K562 (cell line): Measurements from ENCODE around the gene SLC13A4. TPM values are rescaled to one million over a fixed set of nuclear protein-coding genes. Genes with fewer than 3 reads are reported as not detected.
A peak's percentile ranks its signal among the peaks of the same experiment; 100 is the strongest.

ENCODE experiments used
- ATF4 ChIP-seq: fragments of 450-650 bp; formaldehyde crosslinking; IDR thresholded peaks from 2 replicates; pipeline ENCODE4 v1.4.0; 2022; ENCODE audit warnings: mild to moderate bottlenecking, moderate library complexity
- GMEB1 ChIP-seq: fragments of 250-450 bp; sonication (Bioruptor Pico); IDR thresholded peaks from 2 replicates; pipeline ENCODE4 v1.4.0; 2020; ENCODE audit warnings: mild to moderate bottlenecking
- HEY1 ChIP-seq: fragments of 250-450 bp; sonication (Bioruptor Pico); IDR thresholded peaks from 2 replicates; pipeline ENCODE4 v1.5.0; 2020; ENCODE audit warnings: mild to moderate bottlenecking, moderate library complexity, borderline replicate concordance
- MAZ ChIP-seq, 2 experiments: fragments of 450-650 bp in 1 of 2; sonication (generic) in 1 of 2; formaldehyde crosslinking; IDR thresholded peaks in 1 of 2; conservative IDR thresholded peaks in 1 of 2; 2 replicates each; pipeline versions ENCODE4 v1.4.0 to v1.5.0; 2020; ENCODE audit warnings: mild to moderate bottlenecking in 1 of 2, missing genetic modification reagents in 1 of 2
- NFIC ChIP-seq: fragments of 450-650 bp; IDR thresholded peaks from 2 replicates; pipeline ENCODE4 v1.6.1; 2017; ENCODE audit warnings: mild to moderate bottlenecking, inconsistent platforms
- PBX2 ChIP-seq, 2 experiments: IDR thresholded peaks in 1 of 2; conservative IDR thresholded peaks in 1 of 2; 2 replicates each; pipeline ENCODE4 v1.6.1; 2016; ENCODE audit warnings: low read depth in 2 of 2, mild to moderate bottlenecking in 1 of 2, missing compliant biosample characterization in 1 of 2, missing genetic modification characterization in 1 of 2, moderate library complexity in 1 of 2
- PHF8 ChIP-seq: fragments of 200-600 bp; sonication (generic); IDR thresholded peaks from 2 replicates; pipeline ENCODE4 v1.6.1; 2012; ENCODE audit warnings: mixed run types, mild to moderate bottlenecking, inconsistent platforms, low read length, moderate library complexity, borderline replicate concordance
- SMARCC2 ChIP-seq: fragments of 450-650 bp; IDR thresholded peaks from 2 replicates; pipeline ENCODE4 v1.6.1; 2017; ENCODE audit warnings: antibody characterized with exemption, moderate library complexity, mild to moderate bottlenecking, low read depth
- SRF ChIP-seq, 2 experiments: fragments of 250-450, 450-650 bp in 1 of 2; sonication (Bioruptor Pico) in 1 of 2; sonication (generic) in 1 of 2; formaldehyde crosslinking; IDR thresholded peaks; 2 replicates each; pipeline versions ENCODE4 v1.5.0 to v1.5.1; 2020 to 2022; ENCODE audit warnings: mild to moderate bottlenecking in 1 of 2, missing genetic modification reagents in 1 of 2
- ZBED1 ChIP-seq: IDR thresholded peaks from 2 replicates; pipeline ENCODE4 v1.6.1; 2014
- ZFPM2 ChIP-seq: fragments of 250-450 bp; sonication (Bioruptor Pico); IDR thresholded peaks from 2 replicates; pipeline ENCODE4 v1.5.1; 2022; ENCODE audit warnings: mild to moderate bottlenecking
- ZNF318 ChIP-seq, 2 experiments: fragments of 450-650 bp; IDR thresholded peaks; 2 replicates each; pipeline ENCODE4 v1.6.1; 2016; ENCODE audit warnings: mild to moderate bottlenecking in 2 of 2, borderline replicate concordance in 1 of 2, low read depth in 1 of 2, moderate library complexity in 1 of 2
- polyA plus RNA-seq, 8 experiments: library from polyadenylated mRNA; depleted of rRNA in 4 of 8; stranded (reverse) in 5 of 8; unstranded in 3 of 8; fragments of >200 nt; fragmentation: Nextera tagmentation in 2 of 8; fragmentation: Illumina TruSeq in 1 of 8; extraction: Ambion mirVana in 2 of 8; extraction: Trizol in 1 of 8; gene quantifications; 2 replicates each; pipeline versions ENCODE4 v1.2.1 to v1.2.3, GENCODE V29; 2011 to 2014; ENCODE audit warnings: inconsistent platforms in 1 of 8, missing spikeins in 1 of 8
- total RNA-seq, 7 experiments: library from RNA; depleted of rRNA in 6 of 7; stranded (reverse); fragments of >200 nt in 6 of 7; fragmentation: Illumina TruSeq in 2 of 7; extraction: Trizol in 2 of 7; gene quantifications; 2 replicates each; pipeline versions ENCODE4 v1.2.1 to v1.2.3, GENCODE V29; 2011 to 2021; ENCODE audit warnings: low replicate concordance in 1 of 7

SLC13A4 gene
- total and polyA plus RNA-seq, 9 of the 15 experiments (the other 6 are each of a cell fraction or from before 2014, with no cell fraction given) = 0.11 to 1.0 (median 0.36) TPM

- TF ChIP-seq GMEB1 (CRISPR knock-in tag) (no peak), MAZ (CRISPR knock-in tag; conservative IDR thresholded peaks at IDR 0.05 in 1 of 2, IDR thresholded peaks at IDR 0.05 in 1 of 2) (peak in 1 of 2 experiments; percentile 32; a peak in 1 of 4 replicates), SRF (CRISPR knock-in tag; IDR thresholded peaks at IDR 0.05) (0 out of 4 replicates have a peak, but pooled peaks of 1 of the 2 experiments have one; percentile 10), ZBED1 (no peak), ZFPM2 (CRISPR knock-in tag) (no peak), PBX2 (CRISPR knock-in tag; IDR thresholded peaks at IDR 0.05; ENCODE audit: low read depth) (no peak), PBX2 (tag; conservative IDR thresholded peaks at IDR 0.05; ENCODE audit: low read depth) (no peak), NFIC (no peak), PHF8 (no peak), HEY1 (CRISPR knock-in tag) (no peak), ATF4 (peak; percentile 82), SMARCC2 (no peak), ZNF318 (IDR thresholded peaks at IDR 0.05; ENCODE audit: borderline replicate concordance in 1 of 2, low read depth in 1 of 2) (peak in 1 of 2 experiments; percentile 57; a peak in 1 of 4 replicates)
Observed at GRCh38 chr7:135771961-135772638, 44.1 kb upstream of the SLC13A4 start (continued).
